ENCODE data around the gene KNCN. TPM values are rescaled to one million over a fixed set of nuclear protein-coding genes. Genes with fewer than 3 reads are reported as not detected.

Gene KNCN
- total and polyA plus RNA-seq, 12 donors: 0.07 to 0.40 (median 0.24) TPM; not detected in 9

- TF ChIP-seq POLR2A (IDR thresholded peaks at IDR 0.05) (no peak), CTCF (IDR thresholded peaks at IDR 0.05) (no peak)
- Histone ChIP-seq H3K4me1 (replicated peaks in 1 of 2) (no peaks in the 10 kb centered on the region), H3K4me3 (no peak overlapping the region), H3K27me3 (no peaks in the 10 kb centered on the region), H3K27ac (no peak overlapping the region), H3K36me3 (replicated peaks in 1 of 2) (no peaks in the 10 kb centered on the region), H3K9me3 (replicated peaks in 1 of 3) (no peaks in the 10 kb centered on the region)
- 84 to 90% (median 86%) methylated on average over 11 to 17 of the region's 17 CpGs for WGBS, 4 donors
- intact Hi-C loops (cut with DNase I): no loop called here
- DNase-seq: no peak
Observed at GRCh38 chr1:46506470-46507219, 44.8 kb downstream of the KNCN start.

DNA sequence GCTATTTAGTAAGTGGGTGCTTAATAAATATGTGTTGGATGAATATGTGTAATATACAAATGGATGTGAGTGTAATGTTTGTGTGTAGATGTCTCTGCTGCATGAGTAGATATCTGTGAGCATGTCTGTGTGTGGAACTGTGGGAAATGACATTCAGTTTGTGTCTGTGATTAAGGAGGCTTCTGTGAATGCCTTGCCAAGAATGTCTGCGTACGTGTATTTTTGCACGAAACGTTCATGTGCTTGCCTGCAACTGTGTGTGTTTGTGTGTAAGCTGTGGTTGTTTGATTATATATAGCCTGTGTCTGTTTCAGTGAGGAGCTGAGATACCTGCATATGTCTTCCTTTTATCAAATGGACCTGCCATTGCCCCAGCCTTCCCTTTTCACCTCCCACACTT lies 48.0 kb downstream of the KNCN start:
- DNase-seq: no peak
- intact Hi-C loops (cut with DNase I): no loop called here
- TF ChIP-seq CTCF (IDR thresholded peaks at IDR 0.05) (no peak), POLR2A (IDR thresholded peaks at IDR 0.05) (no peak)
- H3K36me3 ChIP-seq (replicated peaks in 1 of 2): no peaks in the 10 kb centered on the region
- no peak overlapping the region for H3K4me3 ChIP-seq
- H3K9me3 ChIP-seq (replicated peaks in 1 of 3): no peaks in the 10 kb centered on the region
- H3K27ac ChIP-seq: no peak overlapping the region
- no peaks in the 10 kb centered on the region for H3K27me3 ChIP-seq
- no peaks in the 10 kb centered on the region for H3K4me1 ChIP-seq (replicated peaks in 1 of 2)
- WGBS, 4 donors: 66 to 78% (median 69%) methylated on average over 4 of the region's 4 CpGs

DNA sequence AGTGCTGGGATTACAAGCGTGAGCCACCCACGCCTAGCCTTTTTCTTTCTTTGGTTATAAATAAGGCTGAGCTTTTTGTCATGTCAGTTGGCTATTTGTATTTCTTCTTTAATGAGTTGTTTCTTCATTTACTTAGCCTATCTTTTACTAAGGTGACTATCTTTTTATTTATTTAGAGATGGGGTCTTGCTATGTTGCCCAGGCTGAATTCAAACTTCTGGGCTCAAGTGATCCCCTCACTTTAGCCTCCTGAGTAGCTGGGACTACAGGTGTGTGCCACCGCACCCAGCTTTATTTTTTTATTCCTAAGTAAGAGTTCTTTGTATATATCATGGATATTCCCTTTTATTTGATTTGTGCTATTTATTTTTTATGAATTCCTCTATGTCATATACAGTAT lies 49.9 kb downstream of the KNCN start:
- no peaks in the 10 kb centered on the region for H3K4me1 ChIP-seq (replicated peaks in 1 of 2)
- DNase-seq: no peak
- WGBS, 4 donors: 87 to 91% (median 90%) methylated on average over 3 of the region's 3 CpGs

DNA sequence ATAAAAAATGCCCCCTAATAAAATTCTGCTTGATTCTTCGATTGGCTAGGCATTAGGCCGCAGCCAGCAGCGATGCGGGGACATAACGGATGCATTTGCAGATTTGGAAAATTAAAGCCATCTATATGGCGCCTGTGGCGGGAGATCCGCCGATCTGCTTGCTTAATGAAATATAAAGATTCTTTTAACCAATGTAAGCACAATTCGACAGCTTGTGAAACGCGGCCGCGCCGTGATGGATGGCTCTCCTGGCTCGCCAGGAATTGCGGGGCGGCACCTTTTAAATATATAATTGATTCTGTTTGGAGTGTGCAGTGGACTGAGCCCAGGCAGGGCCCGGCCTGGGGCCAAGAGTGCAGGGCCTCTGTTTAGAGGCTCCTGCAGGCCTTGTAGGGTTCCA lies 53.8 kb downstream of the KNCN start:
- no peak for DNase-seq
- Histone ChIP-seq H3K36me3 (replicated peaks in 1 of 2) (no peaks in the 10 kb centered on the region), H3K4me1 (replicated peaks in 1 of 2) (no peaks in the 10 kb centered on the region), H3K27me3 (peaks cover 23% of the 10 kb centered on the region), H3K4me3 (no peak overlapping the region), H3K9me3 (replicated peaks in 1 of 3) (no peaks in the 10 kb centered on the region), H3K27ac (no peak overlapping the region)
- WGBS, 4 donors: 89 to 96% (median 95%) methylated on average over 18 to 19 of the region's 19 CpGs
- no peak for TF ChIP-seq CTCF (IDR thresholded peaks at IDR 0.05)
- TF ChIP-seq POLR2A (IDR thresholded peaks at IDR 0.05): no peak
- intact Hi-C loops (cut with DNase I): no loop called here

More for the DNA sequence above, 49.9 kb downstream of the KNCN start:
- intact Hi-C loops (cut with DNase I): no loop called here
- no peak overlapping the region for H3K27ac ChIP-seq
- no peaks in the 10 kb centered on the region for H3K9me3 ChIP-seq (replicated peaks in 1 of 3)
- no peak for TF ChIP-seq CTCF (IDR thresholded peaks at IDR 0.05)
- TF ChIP-seq POLR2A (IDR thresholded peaks at IDR 0.05): no peak
- H3K27me3 ChIP-seq: no peaks in the 10 kb centered on the region
- no peak overlapping the region for H3K4me3 ChIP-seq
- no peaks in the 10 kb centered on the region for H3K36me3 ChIP-seq (replicated peaks in 1 of 2)
